ENCODE data around the gene UTF1.

DNA sequence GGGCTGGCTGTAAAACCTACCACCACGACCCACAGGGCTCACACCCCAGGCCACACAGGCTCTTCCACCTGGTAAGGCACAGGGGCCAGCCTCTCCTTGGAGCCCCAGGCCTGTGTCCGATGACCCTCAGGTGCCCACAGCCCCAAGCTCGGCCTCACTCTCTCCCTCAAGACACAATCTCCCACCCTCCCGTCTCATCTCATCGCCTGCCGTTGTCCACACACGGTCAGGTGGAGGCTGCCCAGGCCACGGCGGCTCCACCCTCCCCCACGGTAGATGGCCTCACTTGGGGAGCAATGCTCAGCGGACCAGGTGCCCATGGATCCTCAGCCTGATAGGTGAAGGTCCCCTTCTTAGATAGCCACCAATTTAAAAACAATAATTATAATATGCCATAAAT, 8.7 kb upstream of the UTF1 start:
- TF ChIP-seq ZFP41 (tag by site-specific recombination; IDR thresholded peaks at IDR 0.05; ENCODE audit: borderline replicate concordance) (no peak), ZNF394 (tag by site-specific recombination; IDR thresholded peaks at IDR 0.05; ENCODE audit: borderline replicate concordance) (no peak), ZNF157 (tag by site-specific recombination; IDR thresholded peaks at IDR 0.05) (no peak), ZNF530 (tag by site-specific recombination; IDR thresholded peaks at IDR 0.05; ENCODE audit: low read depth) (no peak), HOXC10 (CRISPR knock-in tag; IDR thresholded peaks at IDR 0.05) (no peak), ZNF707 (tag by site-specific recombination; IDR thresholded peaks at IDR 0.05) (no peak), ZNF138 (tag by site-specific recombination; IDR thresholded peaks at IDR 0.05; ENCODE audit: borderline replicate concordance) (no peak), ZNF600 (tag by site-specific recombination; IDR thresholded peaks at IDR 0.05) (no peak), KLF7 (tag by site-specific recombination; IDR thresholded peaks at IDR 0.05; ENCODE audit: borderline replicate concordance) (no peak)
- TF ChIP-seq, protein P1, sequence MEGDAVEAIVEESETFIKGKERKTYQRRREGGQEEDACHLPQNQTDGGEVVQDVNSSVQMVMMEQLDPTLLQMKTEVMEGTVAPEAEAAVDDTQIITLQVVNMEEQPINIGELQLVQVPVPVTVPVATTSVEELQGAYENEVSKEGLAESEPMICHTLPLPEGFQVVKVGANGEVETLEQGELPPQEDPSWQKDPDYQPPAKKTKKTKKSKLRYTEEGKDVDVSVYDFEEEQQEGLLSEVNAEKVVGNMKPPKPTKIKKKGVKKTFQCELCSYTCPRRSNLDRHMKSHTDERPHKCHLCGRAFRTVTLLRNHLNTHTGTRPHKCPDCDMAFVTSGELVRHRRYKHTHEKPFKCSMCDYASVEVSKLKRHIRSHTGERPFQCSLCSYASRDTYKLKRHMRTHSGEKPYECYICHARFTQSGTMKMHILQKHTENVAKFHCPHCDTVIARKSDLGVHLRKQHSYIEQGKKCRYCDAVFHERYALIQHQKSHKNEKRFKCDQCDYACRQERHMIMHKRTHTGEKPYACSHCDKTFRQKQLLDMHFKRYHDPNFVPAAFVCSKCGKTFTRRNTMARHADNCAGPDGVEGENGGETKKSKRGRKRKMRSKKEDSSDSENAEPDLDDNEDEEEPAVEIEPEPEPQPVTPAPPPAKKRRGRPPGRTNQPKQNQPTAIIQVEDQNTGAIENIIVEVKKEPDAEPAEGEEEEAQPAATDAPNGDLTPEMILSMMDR (tag by site-specific recombination; IDR thresholded peaks at IDR 0.05) = no peak
- TF ChIP-seq, protein P2, sequence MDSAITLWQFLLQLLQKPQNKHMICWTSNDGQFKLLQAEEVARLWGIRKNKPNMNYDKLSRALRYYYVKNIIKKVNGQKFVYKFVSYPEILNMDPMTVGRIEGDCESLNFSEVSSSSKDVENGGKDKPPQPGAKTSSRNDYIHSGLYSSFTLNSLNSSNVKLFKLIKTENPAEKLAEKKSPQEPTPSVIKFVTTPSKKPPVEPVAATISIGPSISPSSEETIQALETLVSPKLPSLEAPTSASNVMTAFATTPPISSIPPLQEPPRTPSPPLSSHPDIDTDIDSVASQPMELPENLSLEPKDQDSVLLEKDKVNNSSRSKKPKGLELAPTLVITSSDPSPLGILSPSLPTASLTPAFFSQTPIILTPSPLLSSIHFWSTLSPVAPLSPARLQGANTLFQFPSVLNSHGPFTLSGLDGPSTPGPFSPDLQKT (IDR thresholded peaks at IDR 0.05; ENCODE audit: borderline replicate concordance, low read depth, low read length) = no peak
- TF ChIP-seq, protein P3, sequence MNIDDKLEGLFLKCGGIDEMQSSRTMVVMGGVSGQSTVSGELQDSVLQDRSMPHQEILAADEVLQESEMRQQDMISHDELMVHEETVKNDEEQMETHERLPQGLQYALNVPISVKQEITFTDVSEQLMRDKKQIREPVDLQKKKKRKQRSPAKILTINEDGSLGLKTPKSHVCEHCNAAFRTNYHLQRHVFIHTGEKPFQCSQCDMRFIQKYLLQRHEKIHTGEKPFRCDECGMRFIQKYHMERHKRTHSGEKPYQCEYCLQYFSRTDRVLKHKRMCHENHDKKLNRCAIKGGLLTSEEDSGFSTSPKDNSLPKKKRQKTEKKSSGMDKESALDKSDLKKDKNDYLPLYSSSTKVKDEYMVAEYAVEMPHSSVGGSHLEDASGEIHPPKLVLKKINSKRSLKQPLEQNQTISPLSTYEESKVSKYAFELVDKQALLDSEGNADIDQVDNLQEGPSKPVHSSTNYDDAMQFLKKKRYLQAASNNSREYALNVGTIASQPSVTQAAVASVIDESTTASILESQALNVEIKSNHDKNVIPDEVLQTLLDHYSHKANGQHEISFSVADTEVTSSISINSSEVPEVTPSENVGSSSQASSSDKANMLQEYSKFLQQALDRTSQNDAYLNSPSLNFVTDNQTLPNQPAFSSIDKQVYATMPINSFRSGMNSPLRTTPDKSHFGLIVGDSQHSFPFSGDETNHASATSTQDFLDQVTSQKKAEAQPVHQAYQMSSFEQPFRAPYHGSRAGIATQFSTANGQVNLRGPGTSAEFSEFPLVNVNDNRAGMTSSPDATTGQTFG (tag by site-specific recombination; IDR thresholded peaks at IDR 0.05; ENCODE audit: borderline replicate concordance) = no peak
- TF ChIP-seq, protein P4, sequence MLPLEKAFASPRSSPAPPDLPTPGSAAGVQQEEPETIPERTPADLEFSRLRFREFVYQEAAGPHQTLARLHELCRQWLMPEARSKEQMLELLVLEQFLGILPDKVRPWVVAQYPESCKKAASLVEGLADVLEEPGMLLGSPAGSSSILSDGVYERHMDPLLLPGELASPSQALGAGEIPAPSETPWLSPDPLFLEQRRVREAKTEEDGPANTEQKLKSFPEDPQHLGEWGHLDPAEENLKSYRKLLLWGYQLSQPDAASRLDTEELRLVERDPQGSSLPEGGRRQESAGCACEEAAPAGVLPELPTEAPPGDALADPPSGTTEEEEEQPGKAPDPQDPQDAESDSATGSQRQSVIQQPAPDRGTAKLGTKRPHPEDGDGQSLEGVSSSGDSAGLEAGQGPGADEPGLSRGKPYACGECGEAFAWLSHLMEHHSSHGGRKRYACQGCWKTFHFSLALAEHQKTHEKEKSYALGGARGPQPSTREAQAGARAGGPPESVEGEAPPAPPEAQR (tag by site-specific recombination; IDR thresholded peaks at IDR 0.05) = no peak
